GM12864 (cell line): Measurements from ENCODE around the gene TMEM272.

Source experiments
- DNase-seq: peaks from one replicate; pipeline ENCODE4 v3.0.0-alpha.2; 2011; ENCODE audit warnings: low read depth
- H3K4me3 ChIP-seq: 2 replicates; pipeline ENCODE4 v1.5.1; 2011; ENCODE audit warnings: mild to moderate bottlenecking, low read depth, low read length, control low read depth
- TF ChIP-seq, protein P1 (sequence below): IDR thresholded peaks from 2 replicates; pipeline ENCODE4 v1.5.1; 2011; ENCODE audit warnings: low read depth, mild to moderate bottlenecking, moderate library complexity, low read length, control low read depth, inconsistent platforms; ENCODE audit errors: missing control alignments

Gene TMEM272

DNA sequence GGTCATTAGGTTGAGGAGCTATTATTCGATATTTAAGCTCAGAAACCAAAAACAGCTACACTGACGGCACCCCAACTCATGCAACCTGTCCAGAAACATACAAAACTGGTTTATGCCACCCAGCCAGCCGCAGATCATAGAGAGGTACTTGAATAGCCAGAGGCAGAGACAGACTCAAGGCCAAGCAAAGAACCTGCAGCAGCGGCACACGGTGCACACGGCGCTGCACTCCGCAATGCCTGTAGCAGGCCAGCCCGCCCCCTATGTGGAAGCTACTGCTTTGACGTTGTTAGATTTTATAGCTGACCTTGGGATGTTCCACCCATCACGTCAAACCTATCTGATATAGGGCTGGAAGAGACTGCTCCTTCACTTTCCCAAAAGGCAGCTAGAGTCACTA, 29.1 kb downstream of the TMEM272 start:
- no peak for DNase-seq
- TF ChIP-seq, protein P1, sequence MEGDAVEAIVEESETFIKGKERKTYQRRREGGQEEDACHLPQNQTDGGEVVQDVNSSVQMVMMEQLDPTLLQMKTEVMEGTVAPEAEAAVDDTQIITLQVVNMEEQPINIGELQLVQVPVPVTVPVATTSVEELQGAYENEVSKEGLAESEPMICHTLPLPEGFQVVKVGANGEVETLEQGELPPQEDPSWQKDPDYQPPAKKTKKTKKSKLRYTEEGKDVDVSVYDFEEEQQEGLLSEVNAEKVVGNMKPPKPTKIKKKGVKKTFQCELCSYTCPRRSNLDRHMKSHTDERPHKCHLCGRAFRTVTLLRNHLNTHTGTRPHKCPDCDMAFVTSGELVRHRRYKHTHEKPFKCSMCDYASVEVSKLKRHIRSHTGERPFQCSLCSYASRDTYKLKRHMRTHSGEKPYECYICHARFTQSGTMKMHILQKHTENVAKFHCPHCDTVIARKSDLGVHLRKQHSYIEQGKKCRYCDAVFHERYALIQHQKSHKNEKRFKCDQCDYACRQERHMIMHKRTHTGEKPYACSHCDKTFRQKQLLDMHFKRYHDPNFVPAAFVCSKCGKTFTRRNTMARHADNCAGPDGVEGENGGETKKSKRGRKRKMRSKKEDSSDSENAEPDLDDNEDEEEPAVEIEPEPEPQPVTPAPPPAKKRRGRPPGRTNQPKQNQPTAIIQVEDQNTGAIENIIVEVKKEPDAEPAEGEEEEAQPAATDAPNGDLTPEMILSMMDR = no peak
- no peak overlapping the region for H3K4me3 ChIP-seq

DNA sequence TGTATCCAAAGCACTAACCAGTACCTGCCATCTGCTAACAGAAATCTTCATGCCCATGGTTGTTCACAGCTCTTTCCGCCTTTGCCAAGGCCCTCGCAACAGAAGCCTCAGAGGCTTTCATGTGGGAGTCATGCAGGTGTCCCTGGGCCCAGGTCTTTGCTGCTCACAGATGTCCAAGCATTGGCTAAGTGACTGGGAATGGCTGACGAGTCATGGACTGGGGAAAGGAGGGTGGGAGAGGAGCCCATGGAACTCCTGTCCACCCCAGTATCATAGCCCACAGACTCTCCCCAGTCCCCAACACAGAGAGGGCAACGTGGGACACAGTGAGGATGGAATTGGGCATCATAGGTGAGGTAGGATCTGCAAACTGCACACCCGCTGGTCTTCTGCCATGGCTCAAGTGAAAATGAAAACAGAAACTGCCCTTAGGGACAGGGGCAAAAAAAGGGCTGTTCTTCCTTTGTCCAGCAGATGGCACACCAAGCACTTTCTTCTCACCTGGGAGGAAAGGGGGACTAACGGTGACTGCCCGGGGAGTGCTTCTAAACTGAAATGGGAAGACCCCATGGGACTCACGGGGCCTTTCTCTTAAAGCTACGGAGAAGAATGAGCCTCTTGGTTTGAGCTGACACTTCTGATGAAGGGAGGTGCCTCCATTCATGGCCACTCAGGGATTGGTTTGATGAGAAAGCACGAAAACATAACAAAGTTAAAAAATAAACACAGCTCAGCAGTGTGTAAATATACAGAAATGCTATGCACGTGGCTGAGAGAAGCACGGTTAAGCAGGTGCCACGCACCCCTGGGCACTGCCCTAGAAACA, 29.9 kb downstream of the TMEM272 start:
- TF ChIP-seq, protein P1 = peak; percentile 90
- H3K4me3 ChIP-seq = peak overlapping the region; percentile 10; the same call in 1 of the 2 replicates
- DNase-seq = no peak

DNA sequence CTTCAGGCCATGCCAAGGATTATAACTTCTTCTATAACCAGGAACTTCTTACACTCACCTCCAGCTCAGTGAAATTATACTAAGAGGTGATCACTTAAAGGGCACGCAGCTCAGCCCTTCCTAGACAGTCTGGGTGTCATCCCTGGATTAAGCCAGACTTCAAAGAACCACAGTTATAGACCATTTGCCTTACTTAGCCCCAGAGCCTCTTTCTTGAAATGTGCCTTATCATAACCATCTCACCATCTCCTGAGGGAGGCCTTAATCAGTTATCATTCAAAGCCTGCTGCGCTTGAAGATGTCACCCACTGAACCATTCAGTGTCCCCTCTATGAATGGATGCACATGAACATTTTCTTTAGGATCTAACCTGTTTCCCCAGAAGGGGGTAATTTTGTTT, 30.9 kb downstream of the TMEM272 start:
- TF ChIP-seq, protein P1 = no peak
- no peak overlapping the region for H3K4me3 ChIP-seq
- no peak for DNase-seq

GRCh38 chr13:51811920-51812451, 33.0 kb downstream of the TMEM272 start:
- TF ChIP-seq, protein P1 = no peak
- no peak overlapping the region for H3K4me3 ChIP-seq
- DNase-seq = no peak

DNA sequence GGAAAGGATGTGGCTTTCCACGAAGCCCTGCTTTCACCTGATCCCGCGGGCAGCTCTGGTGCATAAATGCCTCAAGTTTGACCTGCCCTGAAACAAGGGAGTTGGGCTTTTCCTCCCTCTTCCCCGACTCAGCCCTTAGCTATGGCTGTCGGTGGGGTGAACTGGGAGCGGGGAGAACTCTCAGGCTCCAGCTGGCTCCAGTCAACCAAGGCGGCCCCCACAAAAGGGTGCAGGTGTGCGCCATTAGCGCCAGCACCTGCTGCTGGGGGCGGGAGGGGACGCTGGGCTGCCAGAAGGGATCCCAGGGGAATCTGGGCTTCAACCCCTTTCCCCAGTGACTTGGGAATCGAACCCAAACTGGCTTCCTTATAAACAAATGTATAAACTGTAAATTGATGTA, 33.9 kb downstream of the TMEM272 start:
- no peak overlapping the region for H3K4me3 ChIP-seq
- TF ChIP-seq, protein P1 = no peak
- DNase-seq = no peak

- no peak for DNase-seq
- TF ChIP-seq, protein P1 = no peak
- no peak overlapping the region for H3K4me3 ChIP-seq
Measured at GRCh38 chr13:51808811-51809210, 36.2 kb downstream of the TMEM272 start.

GRCh38 chr13:51807041-51807440, 37.9 kb downstream of the TMEM272 start:
- H3K4me3 ChIP-seq = no peak overlapping the region
- TF ChIP-seq, protein P1 = no peak
- no peak for DNase-seq
